Thoracic aorta (tissue), 2 donors: Measurements from ENCODE around the gene SV2B. TPM values are rescaled to one million over a fixed set of nuclear protein-coding genes. Genes with fewer than 3 reads are reported as not detected.
"Not testable (repeated sequence)": the region's sequence is repeated elsewhere in the genome, so short reads cannot be mapped to it uniquely, and the experiment has no call there.

Experiments
- ATAC-seq: fragments of 150-250 bp; one replicate; pipeline ENCODE4 v1.8.0; 2017; ENCODE audit warnings: low read depth; ENCODE audit not compliant: insufficient number of reproducible peaks, low FRiP score
- DNase-seq: peaks from one replicate; pipeline ENCODE4 v3.0.0-alpha.2; 2020; ENCODE audit warnings: low spot score
- H3K27ac ChIP-seq, 2 donors: fragments of 200-600 bp; sonication (generic); 1 replicate in 1 of 2; 2 replicates in 1 of 2; pipeline ENCODE4 v1.5.1; 2016; ENCODE audit warnings: mild to moderate bottlenecking in 2 of 2, moderate library complexity in 2 of 2
- H3K27me3 ChIP-seq: fragments of 200-600 bp; sonication (generic); replicated peaks from 2 replicates; pipeline ENCODE4 v1.6.0; 2016; ENCODE audit warnings: mild to moderate bottlenecking; ENCODE audit not compliant: insufficient read depth
- H3K36me3 ChIP-seq: fragments of 200-600 bp; sonication (generic); one replicate; pipeline ENCODE4 v1.5.1; 2016
- H3K4me1 ChIP-seq, 2 donors: fragments of 200-600 bp; sonication (generic); 1 replicate in 1 of 2; 2 replicates in 1 of 2; pipeline versions ENCODE4 v1.5.1 to v1.6.0; 2016; ENCODE audit warnings: low read depth in 2 of 2, mild to moderate bottlenecking in 1 of 2; ENCODE audit not compliant: control insufficient read depth in 1 of 2
- H3K4me3 ChIP-seq: fragments of 200-600 bp; sonication (generic); 2 replicates; pipeline ENCODE4 v1.5.1; 2016; ENCODE audit warnings: mild to moderate bottlenecking
- H3K9me3 ChIP-seq: fragments of 200-600 bp; sonication (generic); 2 replicates; pipeline ENCODE4 v1.5.1; 2016
- CTCF ChIP-seq: fragments of 200-600 bp; sonication (generic); IDR thresholded peaks from one replicate; pipeline ENCODE4 v1.5.1; 2019; ENCODE audit warnings: antibody characterized with exemption
- total RNA-seq, 2 donors: library from RNA; depleted of rRNA; stranded (reverse); fragments of >200 nt; gene quantifications; one replicate each; pipeline versions ENCODE4 v1.1.0 to v1.2.3, GENCODE V29; 2016

Gene SV2B
- total RNA-seq, 2 donors from 2014 or later: 2.6 TPM; not detected in 1

GRCh38 chr15:91077029-91077428 is 23.0 kb upstream of the SV2B start:
- Histone ChIP-seq H3K27ac (no peak overlapping the region), H3K27me3 (no peaks in the 10 kb centered on the region), H3K4me1 (no peaks in the 10 kb centered on the region), H3K4me3 (no peak overlapping the region), H3K36me3 (no peaks in the 10 kb centered on the region), H3K9me3 (peaks cover 6% of the 10 kb centered on the region)
- ATAC-seq: no peak
- TF ChIP-seq CTCF: no peak
- DNase-seq: no peak

GRCh38 chr15:91093866-91094265 is 6.2 kb upstream of the SV2B start:
- not testable (repeated sequence) for H3K36me3 ChIP-seq, H3K4me1 ChIP-seq, H3K27me3 ChIP-seq, ATAC-seq, H3K9me3 ChIP-seq, DNase-seq, H3K4me3 ChIP-seq, H3K27ac ChIP-seq

GRCh38 chr15:91098451-91098850 is 1.6 kb upstream of the SV2B start:
- ATAC-seq: no peak
- Histone ChIP-seq H3K4me1 (peaks cover 6 to 19% of the 10 kb centered on the region in 2 donors), H3K4me3 (no peak overlapping the region), H3K27me3 (no peaks in the 10 kb centered on the region), H3K36me3 (no peaks in the 10 kb centered on the region), H3K9me3 (no peaks in the 10 kb centered on the region), H3K27ac (no peak overlapping the region)
- no peak for TF ChIP-seq CTCF
- no peak for DNase-seq

GRCh38 chr15:91099616-91099994 is 452 bp upstream of the SV2B start:
- no peaks in the 10 kb centered on the region for H3K27me3 ChIP-seq
- H3K4me3 ChIP-seq: peak overlapping the region; percentile 58
- no peak for ATAC-seq

GRCh38 chr15:91100814-91101607 is 954 bp downstream of the SV2B start:
- ATAC-seq (no peak), DNase-seq (no peak)
- peak overlapping the region; percentile 58 for H3K4me3 ChIP-seq
- no peaks in the 10 kb centered on the region for H3K36me3 ChIP-seq
- H3K4me1 ChIP-seq: peaks cover 6 to 19% of the 10 kb centered on the region in 2 donors
- no peaks in the 10 kb centered on the region for H3K27me3 ChIP-seq
- no peaks in the 10 kb centered on the region for H3K9me3 ChIP-seq
- H3K27ac ChIP-seq: no peak overlapping the region
- TF ChIP-seq CTCF: no peak

More at GRCh38 chr15:91099616-91099994, 452 bp upstream of the SV2B start:
- no peak for TF ChIP-seq CTCF
- DNase-seq: no peak
- peaks cover 6 to 19% of the 10 kb centered on the region in 2 donors for H3K4me1 ChIP-seq
- H3K9me3 ChIP-seq: no peaks in the 10 kb centered on the region
- H3K27ac ChIP-seq: no peak overlapping the region
- H3K36me3 ChIP-seq: no peaks in the 10 kb centered on the region

GRCh38 chr15:91101608-91101920 is 1.5 kb downstream of the SV2B start:
- H3K4me3 ChIP-seq: no peak overlapping the region
- TF ChIP-seq CTCF: no peak

More at GRCh38 chr15:91101608-91101920, 1.5 kb downstream of the SV2B start:
- no peak for DNase-seq
- Histone ChIP-seq H3K4me1 (peaks cover 6 to 19% of the 10 kb centered on the region in 2 donors), H3K9me3 (no peaks in the 10 kb centered on the region), H3K27ac (no peak overlapping the region), H3K27me3 (no peaks in the 10 kb centered on the region), H3K36me3 (no peaks in the 10 kb centered on the region)
- ATAC-seq: no peak
